SU-DHL-6 (cell line): ENCODE results near the gene ZP3.
A peak's percentile ranks its signal among the peaks of the same experiment; 100 is the strongest.
"Not testable (repeated sequence)": the region's sequence is repeated elsewhere in the genome, so short reads cannot be mapped to it uniquely, and the experiment has no call there.

ENCODE experiments used
- H2AFZ ChIP-seq: fragments of 200-600 bp; sonication (generic); 2 replicates; pipeline ENCODE4 v1.6.1; 2014; ENCODE audit warnings: low read depth, mild to moderate bottlenecking, moderate library complexity, mixed read lengths, antibody characterized with exemption, low read length; ENCODE audit not compliant: severe bottlenecking
- H3F3A ChIP-seq: fragments of 200-600 bp; shearing (Covaris generic); 2 replicates; pipeline ENCODE4 v1.6.0; 2016; ENCODE audit warnings: antibody characterized with exemption, mild to moderate bottlenecking; ENCODE audit not compliant: insufficient read depth
- H3K27ac ChIP-seq: fragments of 200-600 bp; sonication (generic); 2 replicates; pipeline ENCODE4 v1.5.1; 2016; ENCODE audit warnings: low read depth, mild to moderate bottlenecking, low read length, moderate library complexity, mixed read lengths
- H3K27me3 ChIP-seq: fragments of 200-600 bp; sonication (generic), shearing (Covaris generic); 2 replicates; pipeline ENCODE4 v1.6.0; 2014; ENCODE audit warnings: mild to moderate bottlenecking, low read length
- H3K36me3 ChIP-seq: fragments of 200-600 bp; sonication (generic); 2 replicates; pipeline ENCODE4 v1.6.1; 2014; ENCODE audit warnings: mild to moderate bottlenecking, low read length, mixed read lengths
- H3K4me2 ChIP-seq: fragments of 300-600, 200-600 bp; shearing (Covaris generic), sonication (generic); 2 replicates; pipeline ENCODE4 v1.6.0; 2014; ENCODE audit warnings: low read length, low read depth, mild to moderate bottlenecking; ENCODE audit not compliant: poor library complexity, severe bottlenecking
- H3K4me3 ChIP-seq: fragments of 200-600 bp; sonication (generic); 2 replicates; pipeline ENCODE4 v1.5.1; 2014; ENCODE audit warnings: antibody characterized with exemption, low read length, mild to moderate bottlenecking, mixed read lengths; ENCODE audit not compliant: insufficient read depth, poor library complexity, severe bottlenecking
- H3K79me2 ChIP-seq: fragments of 200-600 bp; sonication (generic); 2 replicates; pipeline ENCODE4 v1.6.1; 2014; ENCODE audit warnings: mild to moderate bottlenecking, low read length, moderate library complexity; ENCODE audit not compliant: insufficient read depth
- H3K9ac ChIP-seq: fragments of 200-600 bp; sonication (generic); 2 replicates; pipeline ENCODE4 v1.7.0; 2014; ENCODE audit warnings: mild to moderate bottlenecking, low read length
- H3K9me2 ChIP-seq: fragments of 200-600 bp; sonication (generic); replicated peaks from 2 replicates; pipeline ENCODE4 v1.6.1; 2014; ENCODE audit warnings: low read length; ENCODE audit not compliant: insufficient read depth
- H3K9me3 ChIP-seq: fragments of 200-600 bp; sonication (generic); 2 replicates; pipeline ENCODE4 v1.6.1; 2014; ENCODE audit warnings: low read length, mixed read lengths; ENCODE audit not compliant: insufficient read depth
- H4K20me1 ChIP-seq: fragments of 200-600 bp; sonication (generic); 2 replicates; pipeline ENCODE4 v1.6.1; 2014; ENCODE audit warnings: low read depth, mild to moderate bottlenecking, antibody characterized with exemption, low read length, moderate library complexity, mixed read lengths
- EZH2phosphoT487 ChIP-seq: fragments of 200-600 bp; sonication (generic), shearing (Covaris generic); conservative IDR thresholded peaks from 2 replicates; pipeline ENCODE4 v1.6.1; 2018; ENCODE audit warnings: mild to moderate bottlenecking, antibody characterized with exemption, low read length, moderate library complexity, mixed read lengths
- TF ChIP-seq, protein P1 (sequence below): fragments of 200-600 bp; sonication (generic); IDR thresholded peaks from one replicate; pipeline ENCODE4 v1.5.1; 2017; ENCODE audit warnings: antibody characterized with exemption, mild to moderate bottlenecking, low read length, moderate library complexity; ENCODE audit not compliant: insufficient read depth, poor library complexity, severe bottlenecking

ZP3 gene

DNA sequence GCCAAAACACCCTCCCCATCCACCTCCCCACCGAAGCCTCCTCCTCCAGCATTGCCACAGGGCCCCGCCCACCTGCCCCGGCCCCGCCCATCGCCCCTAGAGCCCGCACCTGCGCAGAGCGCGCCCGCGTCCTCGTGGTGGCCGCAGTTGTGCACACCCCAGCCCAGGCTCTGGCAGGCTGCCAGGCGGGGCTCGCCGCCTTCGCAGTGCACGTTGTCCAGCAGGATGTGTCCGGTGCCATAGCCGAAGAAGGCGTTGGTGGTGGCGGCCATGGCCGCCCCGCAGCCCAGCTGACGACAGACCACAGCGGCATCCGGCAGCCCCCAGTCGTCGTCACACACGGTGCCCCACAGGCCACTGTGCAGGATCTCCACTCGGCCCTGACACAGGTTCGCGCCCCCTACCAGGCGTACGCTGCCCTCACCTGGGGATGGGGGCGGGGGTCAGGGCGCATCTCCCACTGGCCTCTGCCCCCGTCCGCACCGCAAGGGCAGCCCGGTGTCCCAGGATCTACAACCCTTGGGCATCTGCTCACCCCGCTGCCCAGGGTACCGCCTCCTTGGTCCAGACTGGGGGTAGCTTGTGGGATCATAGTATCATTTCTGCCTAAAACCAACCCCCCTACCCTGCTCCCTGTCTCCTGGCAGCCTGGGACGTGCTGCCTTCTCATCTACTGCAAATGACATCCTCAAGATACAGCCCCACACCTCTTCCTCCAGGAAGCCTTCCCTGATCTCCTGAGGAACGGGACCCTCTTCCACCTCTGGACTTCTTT is 27.2 kb upstream of the ZP3 start:
- peak overlapping the region; percentile 55 for H3K9ac ChIP-seq
- H3K9me2 ChIP-seq: no peaks in the 10 kb centered on the region
- peak overlapping the region; percentile 81 for H2AFZ ChIP-seq
- no peaks in the 10 kb centered on the region for H3K27me3 ChIP-seq
- no peaks in the 10 kb centered on the region for H3K36me3 ChIP-seq
- H3K9me3 ChIP-seq: no peaks in the 10 kb centered on the region
- no peaks in the 10 kb centered on the region for H4K20me1 ChIP-seq
- H3K27ac ChIP-seq: no peak overlapping the region
- peak overlapping the region; percentile 48 for H3K4me3 ChIP-seq
- no peaks in the 10 kb centered on the region for H3F3A ChIP-seq
- TF ChIP-seq EZH2phosphoT487: no peak
- TF ChIP-seq, protein P1, sequence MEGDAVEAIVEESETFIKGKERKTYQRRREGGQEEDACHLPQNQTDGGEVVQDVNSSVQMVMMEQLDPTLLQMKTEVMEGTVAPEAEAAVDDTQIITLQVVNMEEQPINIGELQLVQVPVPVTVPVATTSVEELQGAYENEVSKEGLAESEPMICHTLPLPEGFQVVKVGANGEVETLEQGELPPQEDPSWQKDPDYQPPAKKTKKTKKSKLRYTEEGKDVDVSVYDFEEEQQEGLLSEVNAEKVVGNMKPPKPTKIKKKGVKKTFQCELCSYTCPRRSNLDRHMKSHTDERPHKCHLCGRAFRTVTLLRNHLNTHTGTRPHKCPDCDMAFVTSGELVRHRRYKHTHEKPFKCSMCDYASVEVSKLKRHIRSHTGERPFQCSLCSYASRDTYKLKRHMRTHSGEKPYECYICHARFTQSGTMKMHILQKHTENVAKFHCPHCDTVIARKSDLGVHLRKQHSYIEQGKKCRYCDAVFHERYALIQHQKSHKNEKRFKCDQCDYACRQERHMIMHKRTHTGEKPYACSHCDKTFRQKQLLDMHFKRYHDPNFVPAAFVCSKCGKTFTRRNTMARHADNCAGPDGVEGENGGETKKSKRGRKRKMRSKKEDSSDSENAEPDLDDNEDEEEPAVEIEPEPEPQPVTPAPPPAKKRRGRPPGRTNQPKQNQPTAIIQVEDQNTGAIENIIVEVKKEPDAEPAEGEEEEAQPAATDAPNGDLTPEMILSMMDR: no peak
- no peaks in the 10 kb centered on the region for H3K79me2 ChIP-seq
- H3K4me2 ChIP-seq: peak overlapping the region; percentile 51

- Histone ChIP-seq H3K4me3 (no peak overlapping the region), H3K4me2 (no peak overlapping the region), H2AFZ (no peak overlapping the region), H3K9ac (no peak overlapping the region), H3K79me2 (no peaks in the 10 kb centered on the region), H3K9me2 (no peaks in the 10 kb centered on the region), H3K27ac (no peak overlapping the region), H3F3A (no peaks in the 10 kb centered on the region), H4K20me1 (no peaks in the 10 kb centered on the region), H3K36me3 (no peaks in the 10 kb centered on the region), H3K27me3 (no peaks in the 10 kb centered on the region), H3K9me3 (no peaks in the 10 kb centered on the region)
- no peak for TF ChIP-seq EZH2phosphoT487
- TF ChIP-seq, protein P1: no peak
Observed at GRCh38 chr7:76400248-76400647, 24.5 kb upstream of the ZP3 start.

DNA sequence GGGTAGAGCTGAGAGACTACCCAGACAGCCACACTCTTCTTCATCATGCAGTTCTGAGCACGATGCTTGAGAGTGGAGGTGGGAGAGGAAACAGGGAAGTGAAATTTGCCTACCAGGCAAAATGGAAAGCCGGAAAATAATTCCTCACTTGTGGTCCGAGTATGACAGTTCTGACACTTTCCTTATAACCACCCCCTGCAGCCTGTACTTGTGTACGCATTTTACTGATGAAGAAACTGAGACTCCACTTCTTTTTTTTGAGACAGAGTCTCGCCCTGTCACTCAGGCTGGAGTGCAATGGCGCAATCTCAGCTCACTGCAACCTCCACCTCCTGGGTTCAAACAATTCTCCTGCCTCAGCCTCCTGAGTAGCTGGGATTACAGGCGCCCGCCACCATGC is 21.7 kb upstream of the ZP3 start:
- H3K27ac ChIP-seq, H3K9me2 ChIP-seq, H3K27me3 ChIP-seq, H3K9me3 ChIP-seq, H3K9ac ChIP-seq, H3K36me3 ChIP-seq, H3K79me2 ChIP-seq, H3F3A ChIP-seq, H3K4me3 ChIP-seq, H2AFZ ChIP-seq, H3K4me2 ChIP-seq, H4K20me1 ChIP-seq: not testable (repeated sequence)

DNA sequence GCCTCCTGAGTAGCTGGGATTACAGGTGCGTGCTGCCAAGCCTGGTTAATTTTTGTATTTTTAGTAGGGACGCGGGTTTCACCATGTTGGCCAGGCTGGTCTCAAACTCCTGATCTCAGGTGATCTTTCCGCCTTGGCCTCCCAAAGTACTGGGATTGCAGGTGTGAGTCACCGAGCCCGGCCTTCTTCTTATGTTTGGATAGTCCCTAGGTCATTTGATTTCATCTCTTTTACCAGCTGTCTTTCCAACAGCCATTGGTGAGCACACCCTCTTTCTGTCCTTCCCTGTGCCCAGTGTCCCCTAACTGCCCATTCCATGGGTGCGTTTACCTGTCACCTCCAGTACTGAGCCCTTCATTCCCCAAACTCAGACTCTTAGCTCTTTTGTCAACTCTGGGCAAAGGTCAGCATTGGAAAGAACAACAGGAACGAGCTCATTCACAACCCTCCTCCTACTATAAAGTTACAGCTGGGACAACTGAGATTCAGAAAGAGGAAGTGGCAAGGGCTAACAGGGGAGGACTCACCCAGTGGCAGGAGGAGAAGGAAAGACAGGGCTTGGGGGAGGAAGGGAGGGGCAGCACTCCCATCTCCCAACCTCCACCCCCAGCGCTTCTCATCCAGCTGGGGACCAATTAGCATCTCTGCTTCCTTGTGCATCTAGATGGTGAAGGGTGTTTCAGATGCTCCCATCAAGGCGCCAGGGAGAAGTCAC is 20.8 kb upstream of the ZP3 start:
- H3K4me2 ChIP-seq: no peak overlapping the region
- H2AFZ ChIP-seq: no peak overlapping the region
- no peaks in the 10 kb centered on the region for H4K20me1 ChIP-seq
- no peaks in the 10 kb centered on the region for H3K79me2 ChIP-seq
- H3K27ac ChIP-seq: no peak overlapping the region
- no peaks in the 10 kb centered on the region for H3K36me3 ChIP-seq
- H3K27me3 ChIP-seq: no peaks in the 10 kb centered on the region
- no peak overlapping the region for H3K9ac ChIP-seq
- H3F3A ChIP-seq: no peaks in the 10 kb centered on the region
- no peak for TF ChIP-seq EZH2phosphoT487
- TF ChIP-seq, protein P1: no peak
- H3K9me2 ChIP-seq: no peaks in the 10 kb centered on the region
- H3K9me3 ChIP-seq: no peaks in the 10 kb centered on the region
- H3K4me3 ChIP-seq: no peak overlapping the region
